ENCODE results near the gene IRAK3. TPM values are rescaled to one million over a fixed set of nuclear protein-coding genes. Genes with fewer than 3 reads are reported as not detected.

The IRAK3 gene
- total and polyA plus RNA-seq, 2 experiments from 2014 or later, result 0.53 to 1.8 TPM

DNA sequence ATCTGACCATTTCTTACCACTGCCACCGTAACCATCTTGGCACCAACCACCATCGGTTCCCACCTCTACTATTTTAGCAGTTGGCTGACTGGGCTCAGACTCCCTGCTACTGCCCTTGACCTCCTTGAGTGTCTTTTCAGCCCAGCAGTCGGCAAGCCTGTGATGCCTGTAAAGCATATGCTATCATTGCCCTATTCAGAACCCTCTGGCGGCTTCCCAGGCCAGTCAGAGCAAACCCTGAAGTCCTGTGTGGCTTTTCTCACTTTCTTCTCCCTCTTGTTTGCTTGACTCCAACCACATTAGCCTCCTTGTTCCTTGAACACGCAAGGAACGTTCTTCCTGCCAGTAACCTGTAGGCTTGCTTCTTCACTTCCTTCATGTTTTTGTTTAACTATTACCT is 6.2 kb downstream of the IRAK3 start:
- no peak overlapping the region for H3K27ac Mint-ChIP-seq
- no peak for DNase-seq (ENCODE audit: low spot score)
- Histone ChIP-seq H3K4me3 (no peak overlapping the region), H3K9me2 (ENCODE audit: insufficient read depth) (no peaks in the 10 kb centered on the region), H3K4me1 (ENCODE audit: insufficient read depth) (peaks cover 29% of the 10 kb centered on the region), H2AFZ (peak overlapping the region; percentile 38; the same call in 1 of the 2 replicates), H4K20me1 (replicated peaks; ENCODE audit: insufficient read depth) (no peaks in the 10 kb centered on the region), H3F3A (replicated peaks; ENCODE audit: low read depth) (no peaks in the 10 kb centered on the region), H3K27ac (ENCODE audit: low read depth) (no peak overlapping the region), H3K79me2 (replicated peaks; ENCODE audit: insufficient read depth) (no peaks in the 10 kb centered on the region), H3K27me3 (ENCODE audit: insufficient read depth) (peaks cover 11% of the 10 kb centered on the region), H3K4me2 (no peak overlapping the region), H3K36me3 (ENCODE audit: insufficient read depth) (no peaks in the 10 kb centered on the region)
- peaks cover 3% of the 10 kb centered on the region; the same call in 1 of the 3 replicates for H3K9me3 Mint-ChIP-seq
- H3K4me1 Mint-ChIP-seq, result peaks cover 22% of the 10 kb centered on the region
- ATAC-seq, result no peak
- H3K27me3 Mint-ChIP-seq (ENCODE audit: insufficient read depth, low read depth, poor library complexity), result peaks cover 16% of the 10 kb centered on the region
- no peak overlapping the region for H3K4me3 Mint-ChIP-seq
- TF ChIP-seq EZH2phosphoT487 (IDR thresholded peaks at IDR 0.05; ENCODE audit: unreplicated experiment), result no peak
- TF ChIP-seq STAT1 (IDR thresholded peaks at IDR 0.05; ENCODE audit: unreplicated experiment), result no peak
- TF ChIP-seq POLR2AphosphoS5 (IDR thresholded peaks at IDR 0.05; ENCODE audit: low read depth), result no peak
- no peak for TF ChIP-seq ZNF114 (CRISPR knock-in tag; IDR thresholded peaks at IDR 0.05)
- TF ChIP-seq, protein P1, sequence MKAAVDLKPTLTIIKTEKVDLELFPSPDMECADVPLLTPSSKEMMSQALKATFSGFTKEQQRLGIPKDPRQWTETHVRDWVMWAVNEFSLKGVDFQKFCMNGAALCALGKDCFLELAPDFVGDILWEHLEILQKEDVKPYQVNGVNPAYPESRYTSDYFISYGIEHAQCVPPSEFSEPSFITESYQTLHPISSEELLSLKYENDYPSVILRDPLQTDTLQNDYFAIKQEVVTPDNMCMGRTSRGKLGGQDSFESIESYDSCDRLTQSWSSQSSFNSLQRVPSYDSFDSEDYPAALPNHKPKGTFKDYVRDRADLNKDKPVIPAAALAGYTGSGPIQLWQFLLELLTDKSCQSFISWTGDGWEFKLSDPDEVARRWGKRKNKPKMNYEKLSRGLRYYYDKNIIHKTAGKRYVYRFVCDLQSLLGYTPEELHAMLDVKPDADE (IDR thresholded peaks at IDR 0.05), result no peak
- TF ChIP-seq, protein P2, sequence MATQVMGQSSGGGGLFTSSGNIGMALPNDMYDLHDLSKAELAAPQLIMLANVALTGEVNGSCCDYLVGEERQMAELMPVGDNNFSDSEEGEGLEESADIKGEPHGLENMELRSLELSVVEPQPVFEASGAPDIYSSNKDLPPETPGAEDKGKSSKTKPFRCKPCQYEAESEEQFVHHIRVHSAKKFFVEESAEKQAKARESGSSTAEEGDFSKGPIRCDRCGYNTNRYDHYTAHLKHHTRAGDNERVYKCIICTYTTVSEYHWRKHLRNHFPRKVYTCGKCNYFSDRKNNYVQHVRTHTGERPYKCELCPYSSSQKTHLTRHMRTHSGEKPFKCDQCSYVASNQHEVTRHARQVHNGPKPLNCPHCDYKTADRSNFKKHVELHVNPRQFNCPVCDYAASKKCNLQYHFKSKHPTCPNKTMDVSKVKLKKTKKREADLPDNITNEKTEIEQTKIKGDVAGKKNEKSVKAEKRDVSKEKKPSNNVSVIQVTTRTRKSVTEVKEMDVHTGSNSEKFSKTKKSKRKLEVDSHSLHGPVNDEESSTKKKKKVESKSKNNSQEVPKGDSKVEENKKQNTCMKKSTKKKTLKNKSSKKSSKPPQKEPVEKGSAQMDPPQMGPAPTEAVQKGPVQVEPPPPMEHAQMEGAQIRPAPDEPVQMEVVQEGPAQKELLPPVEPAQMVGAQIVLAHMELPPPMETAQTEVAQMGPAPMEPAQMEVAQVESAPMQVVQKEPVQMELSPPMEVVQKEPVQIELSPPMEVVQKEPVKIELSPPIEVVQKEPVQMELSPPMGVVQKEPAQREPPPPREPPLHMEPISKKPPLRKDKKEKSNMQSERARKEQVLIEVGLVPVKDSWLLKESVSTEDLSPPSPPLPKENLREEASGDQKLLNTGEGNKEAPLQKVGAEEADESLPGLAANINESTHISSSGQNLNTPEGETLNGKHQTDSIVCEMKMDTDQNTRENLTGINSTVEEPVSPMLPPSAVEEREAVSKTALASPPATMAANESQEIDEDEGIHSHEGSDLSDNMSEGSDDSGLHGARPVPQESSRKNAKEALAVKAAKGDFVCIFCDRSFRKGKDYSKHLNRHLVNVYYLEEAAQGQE (IDR thresholded peaks at IDR 0.05; ENCODE audit: unreplicated experiment), result no peak
- no peak for TF ChIP-seq ZNF331 (CRISPR knock-in tag; IDR thresholded peaks at IDR 0.05; ENCODE audit: low read depth)
- TF ChIP-seq, protein P3, sequence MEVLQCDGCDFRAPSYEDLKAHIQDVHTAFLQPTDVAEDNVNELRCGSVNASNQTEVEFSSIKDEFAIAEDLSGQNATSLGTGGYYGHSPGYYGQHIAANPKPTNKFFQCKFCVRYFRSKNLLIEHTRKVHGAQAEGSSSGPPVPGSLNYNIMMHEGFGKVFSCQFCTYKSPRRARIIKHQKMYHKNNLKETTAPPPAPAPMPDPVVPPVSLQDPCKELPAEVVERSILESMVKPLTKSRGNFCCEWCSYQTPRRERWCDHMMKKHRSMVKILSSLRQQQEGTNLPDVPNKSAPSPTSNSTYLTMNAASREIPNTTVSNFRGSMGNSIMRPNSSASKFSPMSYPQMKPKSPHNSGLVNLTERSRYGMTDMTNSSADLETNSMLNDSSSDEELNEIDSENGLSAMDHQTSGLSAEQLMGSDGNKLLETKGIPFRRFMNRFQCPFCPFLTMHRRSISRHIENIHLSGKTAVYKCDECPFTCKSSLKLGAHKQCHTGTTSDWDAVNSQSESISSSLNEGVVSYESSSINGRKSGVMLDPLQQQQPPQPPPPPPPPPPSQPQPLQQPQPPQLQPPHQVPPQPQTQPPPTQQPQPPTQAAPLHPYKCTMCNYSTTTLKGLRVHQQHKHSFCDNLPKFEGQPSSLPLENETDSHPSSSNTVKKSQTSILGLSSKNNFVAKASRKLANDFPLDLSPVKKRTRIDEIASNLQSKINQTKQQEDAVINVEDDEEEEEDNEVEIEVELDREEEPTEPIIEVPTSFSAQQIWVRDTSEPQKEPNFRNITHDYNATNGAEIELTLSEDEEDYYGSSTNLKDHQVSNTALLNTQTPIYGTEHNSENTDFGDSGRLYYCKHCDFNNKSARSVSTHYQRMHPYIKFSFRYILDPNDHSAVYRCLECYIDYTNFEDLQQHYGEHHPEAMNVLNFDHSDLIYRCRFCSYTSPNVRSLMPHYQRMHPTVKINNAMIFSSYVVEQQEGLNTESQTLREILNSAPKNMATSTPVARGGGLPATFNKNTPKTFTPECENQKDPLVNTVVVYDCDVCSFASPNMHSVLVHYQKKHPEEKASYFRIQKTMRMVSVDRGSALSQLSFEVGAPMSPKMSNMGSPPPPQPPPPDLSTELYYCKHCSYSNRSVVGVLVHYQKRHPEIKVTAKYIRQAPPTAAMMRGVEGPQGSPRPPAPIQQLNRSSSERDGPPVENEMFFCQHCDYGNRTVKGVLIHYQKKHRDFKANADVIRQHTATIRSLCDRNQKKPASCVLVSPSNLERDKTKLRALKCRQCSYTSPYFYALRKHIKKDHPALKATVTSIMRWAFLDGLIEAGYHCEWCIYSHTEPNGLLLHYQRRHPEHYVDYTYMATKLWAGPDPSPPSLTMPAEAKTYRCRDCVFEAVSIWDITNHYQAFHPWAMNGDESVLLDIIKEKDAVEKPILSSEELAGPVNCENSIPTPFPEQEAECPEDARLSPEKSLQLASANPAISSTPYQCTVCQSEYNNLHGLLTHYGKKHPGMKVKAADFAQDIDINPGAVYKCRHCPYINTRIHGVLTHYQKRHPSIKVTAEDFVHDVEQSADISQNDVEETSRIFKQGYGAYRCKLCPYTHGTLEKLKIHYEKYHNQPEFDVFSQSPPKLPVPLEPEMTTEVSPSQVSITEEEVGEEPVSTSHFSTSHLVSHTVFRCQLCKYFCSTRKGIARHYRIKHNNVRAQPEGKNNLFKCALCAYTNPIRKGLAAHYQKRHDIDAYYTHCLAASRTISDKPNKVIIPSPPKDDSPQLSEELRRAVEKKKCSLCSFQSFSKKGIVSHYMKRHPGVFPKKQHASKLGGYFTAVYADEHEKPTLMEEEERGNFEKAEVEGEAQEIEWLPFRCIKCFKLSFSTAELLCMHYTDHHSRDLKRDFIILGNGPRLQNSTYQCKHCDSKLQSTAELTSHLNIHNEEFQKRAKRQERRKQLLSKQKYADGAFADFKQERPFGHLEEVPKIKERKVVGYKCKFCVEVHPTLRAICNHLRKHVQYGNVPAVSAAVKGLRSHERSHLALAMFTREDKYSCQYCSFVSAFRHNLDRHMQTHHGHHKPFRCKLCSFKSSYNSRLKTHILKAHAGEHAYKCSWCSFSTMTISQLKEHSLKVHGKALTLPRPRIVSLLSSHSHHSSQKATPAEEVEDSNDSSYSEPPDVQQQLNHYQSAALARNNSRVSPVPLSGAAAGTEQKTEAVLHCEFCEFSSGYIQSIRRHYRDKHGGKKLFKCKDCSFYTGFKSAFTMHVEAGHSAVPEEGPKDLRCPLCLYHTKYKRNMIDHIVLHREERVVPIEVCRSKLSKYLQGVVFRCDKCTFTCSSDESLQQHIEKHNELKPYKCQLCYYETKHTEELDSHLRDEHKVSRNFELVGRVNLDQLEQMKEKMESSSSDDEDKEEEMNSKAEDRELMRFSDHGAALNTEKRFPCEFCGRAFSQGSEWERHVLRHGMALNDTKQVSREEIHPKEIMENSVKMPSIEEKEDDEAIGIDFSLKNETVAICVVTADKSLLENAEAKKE (CRISPR knock-in tag; IDR thresholded peaks at IDR 0.05), result no peak
- TF ChIP-seq CREB1 (CRISPR knock-in tag; IDR thresholded peaks at IDR 0.05; ENCODE audit: low read depth), result no peak
- no peak for TF ChIP-seq NANOG (IDR thresholded peaks at IDR 0.05; ENCODE audit: borderline replicate concordance)
- no peak for TF ChIP-seq EZH2 (IDR thresholded peaks at IDR 0.05; ENCODE audit: low read depth, unreplicated experiment)
- TF ChIP-seq CTCF (conservative IDR thresholded peaks at IDR 0.05; ENCODE audit: low read depth in 2 of 2), result no peak
- TF ChIP-seq JUNB (IDR thresholded peaks at IDR 0.05; ENCODE audit: unreplicated experiment), result no peak
- no peaks in the 10 kb centered on the region for H3K36me3 Mint-ChIP-seq (ENCODE audit: low read depth)
